Left renal cortex interstitium (tissue), 4 donors: Measurements from ENCODE around the gene CISH. TPM values are rescaled to one million over a fixed set of nuclear protein-coding genes. Genes with fewer than 3 reads are reported as not detected.
A peak's percentile ranks its signal among the peaks of the same experiment; 100 is the strongest.

Experiments used
- DNase-seq, 4 donors: peaks; one replicate each; pipeline ENCODE4 v3.0.0-alpha.2; 2013; ENCODE audit warnings: low read depth in 4 of 4, low spot score in 2 of 4, missing footprints in 1 of 4
- polyA plus RNA-seq, 4 donors: library from polyadenylated mRNA; unstranded; fragments of 120-200 nt; gene quantifications; one replicate each; pipeline ENCODE4 v1.2.1, GENCODE V29; 2013; ENCODE audit not compliant: insufficient read length in 4 of 4

CISH gene
- polyA plus RNA-seq, 4 donors: 31.8 to 36.3 (median 36.2) TPM

DNA sequence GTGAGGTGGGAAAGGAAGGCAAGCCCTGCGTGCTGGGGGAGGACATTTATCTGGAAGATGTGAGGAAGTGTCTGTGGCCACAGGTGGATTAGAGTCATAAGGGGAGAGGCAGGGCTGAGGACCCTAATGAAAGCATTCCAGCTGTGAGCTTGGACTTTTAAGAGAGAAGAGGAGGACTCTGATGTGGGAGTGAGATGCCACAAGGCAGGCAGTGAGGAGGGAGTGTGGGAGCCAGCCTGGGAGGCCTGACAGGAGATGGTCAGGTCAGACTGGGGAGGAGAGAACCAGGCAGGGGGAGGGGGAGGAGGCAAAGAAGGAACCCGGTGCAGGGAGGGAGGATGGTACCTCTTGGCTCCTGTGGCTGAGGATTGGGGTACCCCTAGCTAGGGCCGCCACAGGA lies 26.4 kb upstream of the CISH start:
- DNase-seq: no peak

DNA sequence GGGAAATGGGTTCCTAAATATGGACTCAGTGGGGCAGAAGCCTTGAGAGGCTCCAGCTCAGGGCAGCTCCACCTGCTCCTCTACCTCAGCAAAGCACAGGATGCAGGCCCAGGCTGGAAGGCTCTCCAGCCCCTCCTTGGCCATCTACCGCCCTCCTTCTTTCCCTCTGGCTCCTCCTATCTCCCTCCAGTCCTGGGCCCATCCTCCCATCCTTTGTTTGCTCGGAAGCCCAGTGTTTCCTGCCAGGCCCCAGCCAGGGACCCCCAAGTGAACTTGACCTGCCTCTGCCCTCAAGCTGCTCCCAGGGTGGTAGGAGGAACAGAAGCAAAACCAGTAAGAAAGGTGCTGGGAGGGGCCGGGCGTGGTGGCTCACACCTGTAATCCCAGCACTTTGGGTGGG lies 25.4 kb upstream of the CISH start:
- DNase-seq: no peak

DNA sequence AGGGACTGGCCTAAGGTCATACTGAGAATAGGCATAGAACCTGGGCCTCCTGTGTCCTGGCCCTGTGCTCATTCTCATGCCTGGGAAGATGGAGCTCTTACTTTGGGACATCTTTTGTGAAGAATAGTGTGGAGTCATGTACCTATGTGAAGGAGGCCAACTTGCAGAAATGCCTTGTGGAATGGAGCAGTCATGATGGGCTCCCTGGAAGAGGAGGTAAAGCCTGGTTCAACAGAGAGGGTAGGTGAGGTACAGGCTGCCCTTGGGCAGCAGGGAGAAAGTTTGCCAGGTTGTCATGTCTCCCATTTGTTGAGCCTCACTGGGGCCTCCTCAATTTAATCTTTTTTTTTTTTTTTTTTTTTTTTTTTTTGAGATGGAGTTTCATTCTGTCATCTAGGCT lies 23.5 kb upstream of the CISH start:
- DNase-seq: no peak

DNA sequence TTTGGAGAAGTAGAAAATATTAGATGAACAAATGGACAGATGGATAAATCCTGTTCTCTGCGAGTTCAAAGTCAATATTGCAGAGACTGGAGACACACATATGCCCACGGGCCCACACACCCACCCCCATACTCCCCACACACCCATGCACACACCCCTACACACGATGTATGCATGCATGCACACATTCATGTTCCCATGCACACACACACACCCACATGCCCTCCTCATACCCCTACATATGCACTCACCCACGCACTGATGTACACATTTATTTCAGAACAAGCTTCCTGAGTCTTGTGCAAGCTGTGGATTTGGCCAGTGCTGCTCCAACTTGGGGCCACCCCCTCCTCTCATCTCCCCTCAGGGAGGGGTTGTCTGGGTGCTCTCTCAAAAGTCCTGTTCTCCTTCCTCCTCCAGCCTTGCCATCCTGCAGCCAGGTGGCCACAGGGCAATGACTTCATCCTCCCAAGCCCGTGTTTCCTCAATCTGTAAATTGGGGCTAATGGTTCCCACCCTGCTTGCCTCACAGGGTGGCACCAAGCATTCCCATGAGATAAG lies 21.7 kb upstream of the CISH start:
- no peak for DNase-seq

DNA sequence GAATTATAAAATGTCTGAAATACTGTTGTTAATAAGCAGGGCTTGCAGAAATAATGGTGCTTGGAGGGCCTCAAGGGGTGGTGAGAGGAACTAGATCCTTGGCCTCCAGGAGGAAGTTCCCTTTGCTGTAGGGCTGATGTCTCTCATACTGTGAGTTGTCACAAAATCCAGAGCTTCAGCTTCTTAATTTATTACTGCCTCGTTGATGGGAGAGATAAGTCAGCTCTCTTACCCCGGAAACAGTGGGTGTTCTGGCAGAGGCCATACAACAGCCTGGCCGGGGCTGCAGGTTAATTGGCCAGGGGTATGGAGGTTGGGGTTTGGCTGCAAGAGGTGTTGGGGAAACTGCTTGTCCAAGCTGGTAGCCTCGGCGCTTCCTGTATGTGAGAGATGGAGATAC lies 20.9 kb upstream of the CISH start:
- no peak for DNase-seq

DNA sequence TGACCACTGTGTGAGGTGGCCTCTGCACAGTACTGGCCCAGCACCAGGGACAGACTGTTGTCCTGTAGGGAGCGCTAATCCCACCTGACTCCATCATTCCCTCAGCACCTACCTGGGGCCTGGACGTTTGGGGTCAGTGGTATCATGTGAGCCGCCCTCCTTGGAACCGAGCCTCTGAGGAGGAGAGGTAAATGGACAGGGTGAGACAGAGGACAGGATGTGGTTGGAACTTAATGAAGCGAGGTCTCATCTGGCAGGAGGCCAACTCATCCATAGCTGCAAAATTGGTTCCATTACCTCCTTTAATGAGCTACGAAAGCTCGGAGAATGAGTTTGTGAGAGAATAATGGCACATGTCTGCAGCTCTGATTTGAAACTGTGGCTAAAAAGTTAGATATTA lies 19.3 kb upstream of the CISH start:
- no peak for DNase-seq

DNA sequence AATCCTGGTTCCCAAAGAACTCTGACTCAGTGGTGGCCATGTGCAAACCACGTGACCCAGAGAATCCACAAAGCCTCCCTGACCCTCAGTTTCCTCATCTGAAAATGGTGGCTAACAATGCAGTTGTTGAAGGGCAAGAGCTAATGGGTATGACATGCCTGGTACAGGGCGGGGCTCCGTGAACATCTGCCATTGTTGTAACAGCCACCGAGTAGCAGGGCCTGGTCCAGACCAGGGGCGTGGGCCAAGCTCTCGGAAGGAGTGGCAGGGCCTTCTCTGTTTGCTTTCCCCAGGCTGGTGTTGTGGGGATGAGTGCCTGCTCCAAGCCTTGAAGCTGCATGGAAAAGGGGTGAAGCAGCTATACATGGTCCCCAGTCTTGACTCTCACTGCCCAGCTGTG lies 18.8 kb upstream of the CISH start:
- DNase-seq: no peak

DNA sequence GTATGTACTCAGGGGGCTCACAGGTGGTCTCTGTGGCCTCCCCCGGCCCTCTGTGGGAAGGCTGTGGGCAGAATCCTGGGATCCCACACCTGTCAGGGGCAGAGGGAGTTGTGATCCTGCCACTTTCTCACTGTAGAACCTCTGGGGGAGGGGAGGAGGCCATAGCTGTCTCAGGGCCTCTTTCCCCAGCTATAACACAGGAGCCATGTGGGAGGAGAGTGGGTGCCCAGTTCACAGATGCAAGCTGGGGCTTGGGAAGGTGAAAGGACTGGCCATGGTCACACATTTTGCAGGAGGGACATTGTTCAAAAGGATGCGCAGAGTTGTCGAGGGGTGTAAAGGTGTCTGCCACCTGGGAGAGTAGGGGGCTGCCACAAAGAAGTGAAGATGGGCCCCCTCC lies 17.0 kb upstream of the CISH start:
- no peak for DNase-seq

DNA sequence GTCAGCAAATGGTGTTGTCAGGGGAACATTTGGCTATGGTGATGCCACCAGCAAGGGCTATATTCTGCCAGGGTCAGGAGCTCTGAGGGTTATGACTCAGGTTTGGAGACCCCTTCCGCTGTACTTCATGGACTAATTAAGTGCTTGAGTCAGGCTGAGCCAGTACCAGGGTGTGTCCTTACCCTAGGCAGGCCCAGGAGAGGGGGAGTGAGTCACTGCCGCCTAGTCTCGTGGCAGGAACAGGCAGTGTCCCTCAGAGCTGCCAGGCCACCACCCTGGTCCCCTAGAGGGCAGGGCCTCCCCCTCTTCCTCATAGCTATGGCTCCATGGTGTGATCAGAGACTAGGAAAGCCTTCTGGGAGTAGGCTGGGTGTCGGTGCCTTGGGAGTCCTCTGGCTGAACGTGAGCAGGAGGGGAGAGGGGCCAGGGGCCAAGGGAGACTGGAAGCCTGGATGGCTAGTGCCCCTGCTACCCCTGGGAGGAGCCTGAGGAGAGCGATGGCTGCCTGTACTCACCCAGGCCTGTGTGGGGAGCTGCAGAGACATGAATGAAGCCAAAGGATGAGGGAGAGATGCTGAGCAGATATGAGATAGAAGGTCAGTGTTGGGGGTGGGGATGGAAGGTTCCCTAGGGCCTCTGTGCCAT lies 16.0 kb upstream of the CISH start:
- DNase-seq: no peak

DNA sequence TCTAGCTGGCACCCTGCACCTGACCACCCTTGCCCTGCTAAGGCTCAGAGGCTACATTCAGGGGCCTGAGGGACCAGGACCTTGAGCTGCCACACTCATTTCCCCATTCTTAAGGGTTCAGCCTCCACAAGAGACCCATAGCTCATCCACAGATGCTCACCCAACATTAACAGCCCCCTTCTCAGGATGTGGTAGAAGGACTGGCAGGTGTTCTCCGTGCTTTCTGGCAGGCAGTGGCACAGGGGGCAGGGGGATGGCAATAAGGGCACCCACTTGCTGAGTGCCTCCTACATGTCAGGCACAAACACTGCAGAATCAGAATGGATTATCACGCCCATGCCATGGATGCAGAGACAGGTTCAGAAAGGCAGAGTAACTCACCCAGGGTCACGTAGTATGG lies 14.8 kb upstream of the CISH start:
- DNase-seq: no peak

DNA sequence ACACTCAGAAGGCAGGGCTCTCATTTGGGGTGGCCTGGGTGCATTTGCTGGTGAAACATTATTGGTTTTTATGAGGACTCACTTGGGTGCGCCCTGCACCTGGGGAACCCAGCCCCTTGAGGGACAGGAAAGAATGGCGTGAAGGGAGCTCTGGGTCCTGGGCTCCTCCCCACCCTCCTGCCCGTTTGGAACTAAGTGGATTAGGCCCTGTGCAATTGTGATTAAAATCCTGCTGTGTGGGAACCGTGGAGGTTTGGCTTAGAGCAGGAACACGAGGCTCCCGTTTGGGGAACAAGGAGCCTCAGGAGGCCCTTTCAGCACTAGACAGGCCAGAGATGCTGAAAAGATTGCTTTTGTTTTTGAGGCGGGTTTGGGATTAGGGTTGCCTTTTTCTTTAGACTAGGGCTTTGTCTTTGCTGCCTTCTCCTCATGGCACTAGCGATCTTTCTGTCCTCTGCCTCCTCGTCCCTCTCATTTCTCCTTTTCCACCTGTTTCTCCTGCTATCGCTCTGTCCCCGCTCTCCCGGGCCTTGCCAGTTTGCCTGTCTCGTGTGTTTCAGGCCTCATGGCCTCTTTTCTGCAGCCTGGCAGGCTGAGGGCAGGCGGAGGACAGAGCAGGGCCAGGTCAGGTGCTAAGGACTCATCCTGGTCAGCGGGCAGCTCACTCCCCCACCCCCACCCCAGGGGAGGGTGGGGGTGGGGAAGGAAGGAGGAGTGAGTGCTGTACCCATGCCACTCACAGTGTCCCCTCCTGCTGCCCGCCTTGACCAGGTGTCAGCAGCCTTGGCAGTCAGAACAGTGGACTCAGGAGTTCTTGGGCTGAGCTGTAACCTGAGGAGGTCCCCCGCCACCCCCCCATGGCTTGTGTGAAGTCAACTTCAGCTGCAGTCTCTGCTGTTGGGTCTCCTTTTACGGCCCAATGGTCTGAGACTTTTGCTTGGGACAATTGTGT lies 13.9 kb upstream of the CISH start:
- DNase-seq: no peak

DNA sequence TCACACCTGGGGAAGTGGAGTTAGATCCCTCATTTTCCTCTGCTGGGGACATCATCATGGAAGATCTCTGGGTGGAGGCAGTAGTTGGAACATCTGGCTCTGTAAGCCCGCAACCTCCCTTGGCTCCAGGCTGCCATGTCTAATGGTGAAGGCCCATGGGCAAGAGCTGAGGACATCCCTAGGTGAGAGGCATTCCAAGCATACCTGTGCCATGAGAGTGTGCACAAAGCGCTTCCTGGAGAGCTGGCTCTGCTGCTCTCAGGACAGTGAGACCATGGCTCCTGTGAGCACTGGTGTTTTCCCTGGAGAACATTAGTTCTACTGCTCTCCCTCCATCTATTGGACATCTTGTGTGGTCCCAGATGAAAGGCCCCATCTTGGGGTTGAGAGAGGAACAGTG lies 13.1 kb upstream of the CISH start:
- DNase-seq: no peak

DNA sequence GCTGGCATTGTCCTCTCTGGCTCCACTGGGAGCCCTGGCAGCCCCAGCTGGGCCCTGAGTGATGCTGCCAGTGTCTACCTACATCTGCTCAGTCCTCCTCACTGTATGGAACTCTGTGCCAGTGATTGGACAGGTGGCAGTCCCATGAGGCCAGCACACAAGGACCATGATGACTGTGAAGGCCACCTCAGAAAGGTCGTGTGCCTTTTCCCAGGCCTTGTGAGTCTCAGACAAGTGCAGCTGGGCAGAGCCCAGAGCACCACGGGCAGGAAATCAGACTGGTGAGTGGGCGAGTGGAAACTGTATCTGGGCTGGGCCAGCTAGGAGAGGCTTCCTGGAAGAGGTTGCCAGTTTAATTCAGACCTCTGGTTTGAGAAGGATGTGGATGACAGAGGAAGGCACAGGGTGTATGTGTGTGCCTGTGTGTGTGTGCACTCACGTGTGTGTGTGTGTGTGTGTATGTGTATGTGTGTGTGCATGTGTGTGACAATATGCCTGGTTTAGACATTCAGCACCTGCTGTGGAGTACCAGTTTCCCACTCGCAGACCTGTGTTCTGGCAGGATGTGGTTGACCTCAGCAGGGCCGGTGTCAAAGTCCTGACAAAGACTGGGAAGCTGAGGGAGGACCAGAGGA lies 12.4 kb upstream of the CISH start:
- DNase-seq: no peak

DNA sequence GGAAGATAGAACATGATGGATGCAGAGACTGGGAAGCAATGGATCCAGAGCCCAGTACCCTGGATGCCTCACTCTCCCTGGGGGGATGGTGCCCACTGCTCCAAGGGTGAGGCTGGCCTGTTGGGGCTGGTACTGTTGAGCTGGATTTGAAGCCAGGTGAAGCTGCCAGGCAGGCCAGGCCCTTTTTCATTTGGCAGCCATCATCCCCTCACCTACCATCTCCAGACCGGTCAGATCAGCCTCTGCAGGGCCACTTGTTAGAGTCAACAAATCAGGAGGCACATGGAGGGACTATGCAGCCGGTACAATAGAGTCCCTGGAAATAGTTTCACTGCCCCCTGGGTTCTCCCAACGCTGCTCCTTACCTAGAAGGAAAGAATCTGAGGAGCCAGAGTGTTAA lies 11.3 kb upstream of the CISH start:
- DNase-seq: no peak

DNA sequence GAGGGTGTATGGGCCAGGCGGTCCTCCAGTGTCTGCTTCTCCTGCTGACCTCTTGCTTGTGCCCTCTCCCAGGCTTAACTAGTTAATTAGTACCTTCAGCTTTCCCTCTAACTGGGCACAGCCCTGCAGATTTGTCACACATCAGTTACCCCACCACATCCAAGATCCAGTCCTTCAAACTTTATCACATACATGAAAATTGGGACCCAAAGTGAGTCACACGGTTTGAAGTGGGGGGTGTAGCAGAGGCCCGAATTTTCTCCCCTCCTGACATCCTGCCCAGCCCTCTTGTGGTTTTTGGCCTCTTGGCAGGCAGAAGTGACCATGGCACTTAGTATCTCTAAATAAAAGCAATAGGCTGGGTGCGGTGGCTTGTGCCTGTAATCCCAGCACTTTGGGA lies 9.2 kb upstream of the CISH start:
- no peak for DNase-seq

DNA sequence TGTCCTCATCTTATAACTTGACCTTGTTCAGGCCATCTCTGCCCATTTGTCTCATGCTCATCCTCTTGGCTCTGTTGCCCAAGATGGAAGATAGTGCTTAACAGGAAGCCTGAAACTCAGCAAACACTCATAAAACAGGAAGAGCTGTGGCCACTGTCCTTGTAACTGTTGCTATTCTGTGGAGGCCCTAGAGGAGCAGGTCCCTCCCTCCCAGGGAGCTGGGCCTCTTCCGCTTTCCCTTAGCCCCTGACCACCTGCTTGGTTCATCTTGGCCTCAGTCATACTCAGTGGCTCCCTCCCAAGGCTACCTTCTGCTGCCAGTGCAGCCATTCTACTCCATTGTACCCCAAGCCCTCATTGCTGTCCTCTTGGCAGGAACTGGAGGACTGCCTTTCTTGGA lies 8.8 kb upstream of the CISH start:
- DNase-seq: no peak

DNA sequence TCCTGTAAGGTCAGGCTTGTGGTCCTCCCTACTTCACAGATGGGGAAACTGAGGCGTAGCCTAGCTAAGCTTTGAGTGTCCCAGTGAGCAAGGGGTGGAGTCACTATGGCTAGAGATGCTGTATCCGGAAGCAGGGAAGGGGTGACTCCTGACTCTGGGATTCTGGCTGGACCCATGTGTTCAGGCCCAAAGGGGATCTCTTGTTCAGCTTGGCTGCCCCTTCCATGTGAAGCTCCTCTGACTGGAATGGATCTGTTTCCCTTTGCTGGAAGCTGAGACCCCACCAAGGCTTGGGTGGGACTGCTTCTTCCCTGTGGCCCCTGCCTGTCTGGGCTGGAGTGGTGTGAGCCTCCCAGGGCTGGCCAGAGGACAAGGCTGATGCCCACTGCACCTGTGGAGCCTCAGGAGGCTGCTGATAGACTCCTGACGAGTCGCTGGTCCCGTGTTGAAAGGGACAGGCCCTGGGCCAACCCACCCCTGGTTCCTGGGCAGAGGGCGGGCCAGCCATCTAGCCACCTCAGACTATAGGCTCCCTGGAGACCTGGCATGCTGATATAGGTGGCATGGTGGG lies 6.4 kb upstream of the CISH start:
- no peak for DNase-seq

DNA sequence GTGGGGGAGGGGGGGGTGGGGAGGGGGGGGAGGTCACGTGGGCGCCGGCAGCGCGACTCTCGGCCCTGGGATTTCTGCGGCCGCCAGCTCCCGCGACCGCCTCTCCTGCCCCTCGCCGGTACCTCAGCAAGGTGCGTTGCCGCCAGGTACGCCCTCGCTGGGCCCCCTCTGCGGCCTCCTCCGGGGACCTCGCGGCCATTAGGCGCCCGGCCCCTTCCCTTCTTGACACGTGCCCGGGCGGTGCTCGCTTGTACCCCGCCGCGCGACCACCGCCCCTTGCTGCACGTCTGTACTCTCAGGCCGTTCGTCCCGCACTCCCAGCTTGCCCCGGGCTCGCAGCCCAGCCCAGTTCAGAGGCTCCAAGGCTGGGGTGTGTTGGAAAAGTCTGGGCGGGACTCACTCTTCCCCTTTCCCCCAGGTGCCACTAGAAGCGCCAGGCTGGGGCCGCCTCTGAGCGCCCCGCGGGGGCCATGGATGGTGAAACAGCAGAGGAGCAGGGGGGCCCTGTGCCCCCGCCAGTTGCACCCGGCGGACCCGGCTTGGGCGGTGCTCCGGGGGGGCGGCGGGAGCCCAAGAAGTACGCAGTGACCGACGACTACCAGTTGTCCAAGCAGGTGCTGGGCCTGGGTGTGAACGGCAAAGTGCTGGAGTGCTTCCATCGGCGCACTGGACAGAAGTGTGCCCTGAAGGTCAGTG lies 5.7 kb upstream of the CISH start, which contains the start of gene MAPKAPK3:
Gene MAPKAPK3, plus strand, starts transcription at position 56 of the 696 bp plus-strand sequence. Its CDS starts 415 bp downstream, at position 471.
- DNase-seq: no peak

DNA sequence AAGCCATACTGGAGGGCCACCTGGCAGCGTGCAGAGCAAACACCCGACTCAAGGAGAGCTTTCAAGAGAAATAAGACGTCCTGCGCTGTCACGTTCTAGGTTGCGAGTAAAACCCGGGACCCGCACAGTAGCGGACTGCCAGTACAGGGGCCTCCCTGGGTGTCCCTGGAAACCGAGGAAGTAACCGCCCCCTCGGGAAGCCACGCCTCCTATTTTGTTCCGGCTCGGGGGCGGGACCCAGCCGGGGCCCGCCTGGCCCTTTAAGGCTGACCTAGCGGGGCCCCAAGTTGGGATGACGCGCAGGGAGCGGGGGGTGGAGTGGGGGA lies 5.2 kb upstream of the CISH start:
- DNase-seq: peak in 3 of 4 donors; percentile 77 to 89 (median 86)

DNA sequence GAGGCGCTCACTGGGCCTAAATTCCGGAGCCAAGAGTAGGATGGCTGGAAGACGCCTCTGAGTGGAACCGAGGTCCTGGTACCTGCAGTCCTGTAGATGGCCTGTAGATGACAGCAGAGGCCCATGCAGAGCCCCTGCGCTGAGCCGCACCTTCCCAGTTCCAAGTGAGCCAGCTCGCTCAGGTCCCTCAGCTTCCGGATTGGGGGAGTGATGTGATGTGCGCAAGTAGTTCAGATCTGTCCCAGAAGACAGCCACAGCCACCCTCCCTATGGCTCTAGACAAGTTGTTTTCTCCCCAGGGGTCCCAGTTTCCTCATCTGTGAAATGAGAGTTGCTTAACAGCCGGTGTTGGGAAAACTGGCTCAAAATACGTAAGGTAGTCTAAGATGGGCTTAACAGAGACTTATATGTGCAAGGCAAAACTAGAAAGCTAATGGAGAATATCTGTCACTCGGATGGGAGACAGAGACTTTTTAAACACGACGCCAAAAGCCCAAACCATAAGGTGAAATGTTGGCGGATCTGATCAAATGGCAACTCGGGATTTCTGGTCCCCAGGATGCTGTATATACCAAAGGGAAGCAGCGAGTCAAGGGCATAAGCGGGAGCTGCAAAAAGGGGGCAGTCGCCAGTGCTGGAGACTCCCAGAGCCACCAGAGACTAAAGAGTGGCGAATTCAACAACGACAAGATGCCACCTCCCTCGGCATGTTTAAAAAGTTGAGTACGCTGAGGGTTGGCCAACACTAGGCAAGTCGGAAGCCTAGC lies 4.6 kb upstream of the CISH start:
- DNase-seq: peak in 2 of 4 donors; percentile 66 to 77
